Panc1 (cell line): Measurements from ENCODE around the gene LYRM4. TPM values are rescaled to one million over a fixed set of nuclear protein-coding genes. Genes with fewer than 3 reads are reported as not detected.

Experiments used
- ATAC-seq: fragments of 200-7000 bp; cut with Tn5 transposase; 2 replicates; pipeline ENCODE4 v1.9.1; 2020; ENCODE audit warnings: mild to moderate bottlenecking, moderate library complexity
- BruUV-seq: library from RNA; stranded (reverse); fragments of 400-500 nt; replicated peaks from 2 replicates; lab custom pipeline; 2021; lab: Mats Ljungman, UMichigan
- CTCF ChIA-PET: fragments of 300-600 bp; sonication (Branson Sonifier 250); formaldehyde crosslinking; loops from one replicate; lab custom pipeline; 2022; ENCODE audit warnings: antibody characterized with exemption; lab: Charles Lee
- POLR2A ChIA-PET: fragments of 300-600 bp; sonication (Branson Sonifier 250); formaldehyde crosslinking; loops from one replicate; lab custom pipeline; 2022; ENCODE audit warnings: antibody characterized with exemption; lab: Charles Lee
- DNase-seq: peaks from one replicate; pipeline ENCODE4 v3.0.0-alpha.2; 2010; ENCODE audit warnings: low read depth, low spot score
- H3K27ac ChIP-seq: 2 replicates; pipeline ENCODE4 v1.5.1; 2011; ENCODE audit warnings: mild to moderate bottlenecking, low read length, inconsistent platforms
- H3K27me3 ChIP-seq: fragments of 200-500 bp; sonication (Bioruptor generic); 2 replicates; pipeline ENCODE4 v1.6.0; 2014; ENCODE audit warnings: low read length, inconsistent platforms; ENCODE audit not compliant: control insufficient read depth, insufficient read depth
- H3K36me3 ChIP-seq: fragments of 200-500 bp; sonication (Bioruptor generic); 2 replicates; pipeline ENCODE4 v1.5.1; 2014; ENCODE audit warnings: inconsistent platforms, mild to moderate bottlenecking, low read length, moderate library complexity; ENCODE audit not compliant: control insufficient read depth, insufficient read depth
- H3K4me1 ChIP-seq: 2 replicates; pipeline ENCODE4 v1.5.1; 2011; ENCODE audit warnings: inconsistent platforms, mild to moderate bottlenecking, low read length, moderate library complexity; ENCODE audit not compliant: control insufficient read depth, insufficient read depth
- H3K4me3 ChIP-seq, 2 experiments: 2 replicates each; pipeline ENCODE4 v1.5.1; 2011 to 2012; ENCODE audit warnings: low read depth in 2 of 2, low read length in 2 of 2, mild to moderate bottlenecking in 2 of 2, inconsistent platforms in 1 of 2, moderate library complexity in 1 of 2
- H3K9me3 ChIP-seq: fragments of 200-500 bp; sonication (Bioruptor generic); 2 replicates; pipeline ENCODE4 v1.5.1; 2014; ENCODE audit warnings: low read depth, mild to moderate bottlenecking, inconsistent platforms, low read length, moderate library complexity; ENCODE audit not compliant: control insufficient read depth, insufficient read depth
- CTCF ChIP-seq: fragments of 450-650 bp; IDR thresholded peaks from 2 replicates; pipeline ENCODE4 v1.5.1; 2017; ENCODE audit warnings: mild to moderate bottlenecking
- POLR2AphosphoS5 ChIP-seq: IDR thresholded peaks from 2 replicates; pipeline ENCODE4 v1.6.1; 2012; ENCODE audit warnings: mild to moderate bottlenecking, low read depth, low read length, moderate library complexity
- REST ChIP-seq, 2 experiments: IDR thresholded peaks; 2 replicates each; pipeline ENCODE4 v1.6.1; 2011 to 2012; ENCODE audit warnings: low read depth in 2 of 2, control low read depth in 1 of 2, low read length in 1 of 2, mild to moderate bottlenecking in 1 of 2, moderate library complexity in 1 of 2; ENCODE audit not compliant: insufficient read depth in 1 of 2
- SIN3A ChIP-seq: IDR thresholded peaks from 2 replicates; pipeline ENCODE4 v1.6.1; 2012; ENCODE audit warnings: low read depth, mild to moderate bottlenecking, low read length, moderate library complexity, borderline replicate concordance; ENCODE audit not compliant: insufficient read depth
- TCF7L2 ChIP-seq: IDR thresholded peaks from 2 replicates; pipeline ENCODE4 v1.6.1; 2011; ENCODE audit warnings: mild to moderate bottlenecking, low read depth, low read length, inconsistent platforms
- in situ Hi-C: cut with HindIII; loops from 2 replicates; pipeline ENCODE4 v1.10.0; 2016; ENCODE audit warnings: low sequenced_read_pairs, low pct_unique_long_range_greater_than_20kb
- intact Hi-C: fragments of 100-400 bp; cut with micrococcal nuclease; formaldehyde crosslinking; loops from one replicate; pipeline ENCODE4 v1.10.0; 2022; ENCODE audit not compliant: unreplicated experiment
- total RNA-seq: library from RNA; stranded (reverse); gene quantifications from one replicate; pipeline ENCODE4 v1.2.1, GENCODE V29; 2021; ENCODE audit not compliant: unreplicated experiment

Gene LYRM4
- total RNA-seq, 1 experiment from 2014 or later = 27.4 TPM

DNA sequence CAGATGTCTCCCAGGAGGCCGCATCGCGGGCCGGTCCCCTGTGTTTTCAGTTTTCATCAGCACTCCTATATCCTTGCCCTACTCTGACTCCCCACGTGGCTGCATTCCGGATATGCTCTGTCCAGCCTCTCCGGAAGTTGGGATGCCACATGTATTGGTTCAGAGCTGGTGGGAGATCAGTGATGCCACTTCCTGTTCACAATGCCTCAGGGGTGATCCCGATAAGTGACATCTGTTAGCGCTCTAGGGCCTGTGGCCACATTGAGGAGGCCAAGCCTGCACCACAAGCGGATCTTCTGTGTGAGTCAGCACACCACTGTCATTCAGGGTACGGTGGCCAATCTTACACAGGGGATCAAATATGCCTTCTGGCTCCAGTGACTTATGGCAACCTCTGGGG is 117.8 kb downstream of the LYRM4 start:
- H3K36me3 ChIP-seq = no peaks in the 10 kb centered on the region
- POLR2A ChIA-PET = no interaction called here
- H3K4me3 ChIP-seq = no peak overlapping the region
- ATAC-seq = no peak
- H3K4me1 ChIP-seq = no peaks in the 10 kb centered on the region
- in situ Hi-C loops = no loop called here
- no peak for TF ChIP-seq REST (IDR thresholded peaks at IDR 0.05; ENCODE audit: insufficient read depth in 1 of 2, low read depth in 2 of 2, low read length in 1 of 2)
- no peak for TF ChIP-seq SIN3A
- TF ChIP-seq TCF7L2 = no peak
- no peak for TF ChIP-seq POLR2AphosphoS5
- no peak for TF ChIP-seq CTCF
- CTCF ChIA-PET = interaction anchor here (0.6 to 1.4 kb wide), 5 partner anchors 14 to 259 kb away, joined by 3 to 8 read pairs (median 4); no protein-coding TSS in a partner anchor
- DNase-seq = no peak
- intact Hi-C loops = loop anchor here (2.0 kb wide), 1 partner anchor 260 kb away; no protein-coding TSS in a partner anchor
- no peak overlapping the region for H3K27ac ChIP-seq
- no TSS peak for BruUV-seq
- H3K9me3 ChIP-seq = no peaks in the 10 kb centered on the region
- H3K27me3 ChIP-seq = no peaks in the 10 kb centered on the region

DNA sequence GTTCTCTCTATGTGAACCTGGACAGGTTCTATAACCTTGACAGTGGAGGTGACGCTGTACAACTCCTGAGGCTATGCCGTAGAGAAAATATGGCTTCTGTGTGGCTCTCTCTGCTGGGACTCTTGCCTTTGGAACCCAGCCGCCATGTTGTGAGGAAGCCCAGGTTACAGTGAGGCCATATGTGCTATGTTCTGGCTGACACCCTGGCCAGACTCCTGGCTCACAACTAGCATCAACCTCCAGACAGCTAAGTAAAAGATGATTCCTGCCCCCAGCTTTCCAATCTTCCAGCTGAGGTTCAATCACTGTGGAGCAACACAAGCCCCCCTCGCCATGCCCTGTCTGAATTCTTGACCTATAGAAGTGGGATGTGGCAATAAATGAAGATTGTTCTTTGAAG is 118.6 kb downstream of the LYRM4 start:
- BruUV-seq = no TSS peak
- Histone ChIP-seq H3K36me3 (no peaks in the 10 kb centered on the region), H3K4me1 (no peaks in the 10 kb centered on the region), H3K9me3 (no peaks in the 10 kb centered on the region), H3K27ac (no peak overlapping the region), H3K4me3 (no peak overlapping the region), H3K27me3 (no peaks in the 10 kb centered on the region)
- CTCF ChIA-PET = no interaction called here
- intact Hi-C loops = loop anchor here (2.0 kb wide), 1 partner anchor 261 kb away; no protein-coding TSS in a partner anchor
- TF ChIP-seq TCF7L2 (no peak), POLR2AphosphoS5 (no peak), SIN3A (no peak), CTCF (no peak), REST (IDR thresholded peaks at IDR 0.05; ENCODE audit: insufficient read depth in 1 of 2, low read depth in 2 of 2, low read length in 1 of 2) (no peak)
- POLR2A ChIA-PET = no interaction called here
- DNase-seq (no peak), ATAC-seq (no peak)
- in situ Hi-C loops = no loop called here
